ENCODE results near the gene HDAC4. TPM values are rescaled to one million over a fixed set of nuclear protein-coding genes. Genes with fewer than 3 reads are reported as not detected.

HDAC4 gene
- total RNA-seq, 1 experiment from 2014 or later, result 32.0 TPM

GRCh38 chr2:239136762-239137161 is 264.1 kb downstream of the HDAC4 start:
- no peak overlapping the region for H3K4ac ChIP-seq (ENCODE audit: low read depth, low read length)
- Mint-ChIP-seq H3K27me3 (ENCODE audit: low read depth) (no peaks in the 10 kb centered on the region), H3K4me1 (no peaks in the 10 kb centered on the region), H3K9me3 (no peaks in the 10 kb centered on the region), H3K27ac (no peak overlapping the region), H3K36me3 (ENCODE audit: insufficient read depth in 1 of 3, low read depth in 3 of 3) (peaks cover 26 to 47% (median 39%) of the 10 kb centered on the region in 3 experiments; a peak in 6 of 7 replicates), H3K4me3 (no peak overlapping the region)
- H3K23ac ChIP-seq (ENCODE audit: insufficient read length, low read depth, low read length), result no peak overlapping the region
- no peak for DNase-seq
- no peak overlapping the region for H4K8ac ChIP-seq (replicated peaks; ENCODE audit: insufficient read length, low read depth, low read length)
- H3K27me3 ChIP-seq (ENCODE audit: insufficient read depth, low read length), result no peaks in the 10 kb centered on the region
- no peaks in the 10 kb centered on the region for H3K79me1 ChIP-seq (ENCODE audit: insufficient read depth, low read depth, low read length, poor library complexity, severe bottlenecking)
- H2AFZ ChIP-seq (ENCODE audit: low read length), result no peak overlapping the region
- H3T11ph ChIP-seq (ENCODE audit: low read length), result no peak overlapping the region
- WGBS (ENCODE audit: extremely low coverage, insufficient read length, low lambda C conversion rate), result no CpG with 5 or more reads among the region's 6 CpGs
- TF ChIP-seq, protein P1, sequence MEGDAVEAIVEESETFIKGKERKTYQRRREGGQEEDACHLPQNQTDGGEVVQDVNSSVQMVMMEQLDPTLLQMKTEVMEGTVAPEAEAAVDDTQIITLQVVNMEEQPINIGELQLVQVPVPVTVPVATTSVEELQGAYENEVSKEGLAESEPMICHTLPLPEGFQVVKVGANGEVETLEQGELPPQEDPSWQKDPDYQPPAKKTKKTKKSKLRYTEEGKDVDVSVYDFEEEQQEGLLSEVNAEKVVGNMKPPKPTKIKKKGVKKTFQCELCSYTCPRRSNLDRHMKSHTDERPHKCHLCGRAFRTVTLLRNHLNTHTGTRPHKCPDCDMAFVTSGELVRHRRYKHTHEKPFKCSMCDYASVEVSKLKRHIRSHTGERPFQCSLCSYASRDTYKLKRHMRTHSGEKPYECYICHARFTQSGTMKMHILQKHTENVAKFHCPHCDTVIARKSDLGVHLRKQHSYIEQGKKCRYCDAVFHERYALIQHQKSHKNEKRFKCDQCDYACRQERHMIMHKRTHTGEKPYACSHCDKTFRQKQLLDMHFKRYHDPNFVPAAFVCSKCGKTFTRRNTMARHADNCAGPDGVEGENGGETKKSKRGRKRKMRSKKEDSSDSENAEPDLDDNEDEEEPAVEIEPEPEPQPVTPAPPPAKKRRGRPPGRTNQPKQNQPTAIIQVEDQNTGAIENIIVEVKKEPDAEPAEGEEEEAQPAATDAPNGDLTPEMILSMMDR (conservative IDR thresholded peaks at IDR 0.05), result no peak
- H3K79me2 ChIP-seq (ENCODE audit: insufficient read depth, low read length), result no peaks in the 10 kb centered on the region
- no peak overlapping the region for H3K4me2 ChIP-seq (ENCODE audit: insufficient read depth, insufficient read length, low read length)
- no peaks in the 10 kb centered on the region for H4K20me1 ChIP-seq (ENCODE audit: control insufficient read depth, insufficient read depth, insufficient read length)
- no peaks in the 10 kb centered on the region for H3K23me2 ChIP-seq (ENCODE audit: insufficient read length, low read depth, low read length, poor library complexity, severe bottlenecking)
- no peak overlapping the region for H3K9ac ChIP-seq (ENCODE audit: extremely low read depth, insufficient read length, low read length)
- no peaks in the 10 kb centered on the region for H3K4me1 ChIP-seq (ENCODE audit: insufficient read depth, low read length)
- H2BK5ac ChIP-seq (ENCODE audit: insufficient read length, low read length), result no peak overlapping the region
- no peak overlapping the region for H2AK5ac ChIP-seq (ENCODE audit: insufficient read length, low read length)
- no peak overlapping the region for H2BK15ac ChIP-seq (ENCODE audit: low read depth, low read length)
- H4K5ac ChIP-seq (ENCODE audit: insufficient read length, low read depth, low read length), result no peak overlapping the region
- no peak overlapping the region for H3K27ac ChIP-seq (ENCODE audit: insufficient read length, low read depth, low read length)
- no peaks in the 10 kb centered on the region for H3K9me3 ChIP-seq (ENCODE audit: control insufficient read depth, low read depth, low read length)
- no peak overlapping the region for H4K91ac ChIP-seq (ENCODE audit: insufficient read length, low read depth, low read length)
- H2BK120ac ChIP-seq (ENCODE audit: low read depth, low read length, poor library complexity, severe bottlenecking), result no peak overlapping the region
- no peak overlapping the region for H3K56ac ChIP-seq (ENCODE audit: insufficient read length, low read depth, low read length)
- H3K14ac ChIP-seq (ENCODE audit: insufficient read depth, low read length), result no peak overlapping the region
- H3K18ac ChIP-seq (ENCODE audit: insufficient read length, low read depth, low read length), result no peak overlapping the region
- no peak overlapping the region for H2BK20ac ChIP-seq (ENCODE audit: low read depth, low read length, poor library complexity, severe bottlenecking)
- no peak overlapping the region for H2BK12ac ChIP-seq (ENCODE audit: insufficient read length, low read depth, low read length)
